K562 (cell line): Measurements from ENCODE around the gene POLR3H. TPM values are rescaled to one million over a fixed set of nuclear protein-coding genes. Genes with fewer than 3 reads are reported as not detected.
A peak's percentile ranks its signal among the peaks of the same experiment; 100 is the strongest.

Experiments used
- ATAC-seq: fragments of 200-7000 bp; cut with Tn5 transposase; 3 replicates; pipeline ENCODE4 v1.9.1; 2020; ENCODE audit warnings: moderate library complexity
- BruUV-seq: library from RNA; stranded (reverse); fragments of 400-500 nt; replicated peaks from 2 replicates; lab custom pipeline; 2021; lab: Mats Ljungman, UMichigan
- CTCF ChIA-PET: fragments of 300-600 bp; formaldehyde crosslinking; extraction: SDS; loops from one replicate; lab custom pipeline; 2021; ENCODE audit warnings: low intra/inter-chr PET ratio; lab: Yijun Ruan, JAX
- POLR2A ChIA-PET: fragments of 300-600, 350-650 bp; sonication (Branson Sonifier 250); formaldehyde crosslinking; extraction: SDS; loops from one replicate; lab custom pipeline; 2021; ENCODE audit warnings: antibody characterized with exemption, inconsistent platforms; lab: Yijun Ruan, JAX
- DNase-seq, 4 experiments: peaks; one replicate each; pipeline versions ENCODE4 v3.0.0 to v3.0.0-alpha.2; 2011 to 2018; ENCODE audit warnings: low spot score in 3 of 4, mixed read lengths in 3 of 4; ENCODE audit errors: extremely low read depth in 1 of 4
- FAIRE-seq: peaks from 2 replicates; lab custom pipeline; 2011; peaks lifted over from hg19 to GRCh38; lab: Jason Lieb, UNC
- H2AFZ ChIP-seq: 2 replicates; pipeline ENCODE4 v1.6.0; 2011; ENCODE audit warnings: low read depth, low read length, control low read depth, inconsistent platforms
- H3K27ac ChIP-seq: fragments of 200-600 bp; 3 replicates; pipeline ENCODE4 v1.8.0; 2011; ENCODE audit warnings: low read depth, mild to moderate bottlenecking, control low read depth, inconsistent platforms, low read length, moderate library complexity, mixed read lengths; ENCODE audit errors: extremely low read depth
- H3K27me3 ChIP-seq, 2 experiments: fragments of 300-600 bp in 1 of 2; 2 replicates in 1 of 2; 3 replicates in 1 of 2; pipeline versions ENCODE4 v1.6.0 to v1.8.0; 2011; ENCODE audit warnings: inconsistent platforms in 2 of 2, low read length in 2 of 2, mild to moderate bottlenecking in 1 of 2, mixed read lengths in 1 of 2, moderate library complexity in 1 of 2; ENCODE audit not compliant: control insufficient read depth in 2 of 2, insufficient read depth in 2 of 2
- H3K36me3 ChIP-seq: fragments of 300-600 bp; 3 replicates; pipeline ENCODE4 v1.8.0; 2011; ENCODE audit warnings: mild to moderate bottlenecking, low read length, inconsistent platforms; ENCODE audit not compliant: control insufficient read depth, insufficient read depth
- H3K4me1 ChIP-seq, 2 experiments: fragments of 200-600 bp in 1 of 2; replicated peaks in 1 of 2; 2 replicates in 1 of 2; 3 replicates in 1 of 2; pipeline versions ENCODE4 v1.5.1 to v1.8.0; 2011; ENCODE audit warnings: inconsistent platforms in 2 of 2, low read length in 2 of 2, mild to moderate bottlenecking in 1 of 2, mixed read lengths in 1 of 2, moderate library complexity in 1 of 2; ENCODE audit not compliant: control insufficient read depth in 2 of 2, insufficient read depth in 2 of 2
- H3K4me2 ChIP-seq: 2 replicates; pipeline ENCODE4 v1.6.1; 2011; ENCODE audit warnings: low read length, control low read depth, inconsistent platforms, mixed read lengths; ENCODE audit not compliant: insufficient read depth
- H3K4me3 ChIP-seq: fragments of 200-600 bp; sonication (generic), shearing (Covaris generic); 2 replicates; pipeline ENCODE4 v1.5.1; 2016; ENCODE audit warnings: control low read depth, inconsistent platforms
- H3K79me2 ChIP-seq: fragments of 200-600 bp; 3 replicates; pipeline ENCODE4 v1.8.0; 2011; ENCODE audit warnings: low read length, inconsistent platforms; ENCODE audit not compliant: control insufficient read depth, insufficient read depth
- H3K9ac ChIP-seq, 2 experiments: 2 replicates each; pipeline versions ENCODE4 v1.6.0 to v1.6.1; 2011; ENCODE audit warnings: low read depth in 2 of 2, low read length in 2 of 2, control low read depth in 1 of 2, inconsistent platforms in 1 of 2, mild to moderate bottlenecking in 1 of 2, mixed read lengths in 1 of 2; ENCODE audit not compliant: insufficient read depth in 1 of 2
- H3K9me1 ChIP-seq: one replicate; pipeline ENCODE4 v1.6.0; 2011; ENCODE audit warnings: inconsistent platforms, mild to moderate bottlenecking, low read length, moderate library complexity; ENCODE audit not compliant: control insufficient read depth, insufficient read depth
- H3K9me3 ChIP-seq: replicated peaks from 2 replicates; pipeline ENCODE4 v1.5.1; 2011; ENCODE audit warnings: low read depth, low read length, inconsistent platforms; ENCODE audit not compliant: control insufficient read depth, insufficient read depth
- H4K20me1 ChIP-seq: replicated peaks from 2 replicates; pipeline ENCODE4 v1.6.1; 2011; ENCODE audit warnings: low read length, inconsistent platforms, mixed read lengths; ENCODE audit not compliant: control insufficient read depth, insufficient read depth
- CBFB ChIP-seq: sonication (generic); formaldehyde crosslinking; IDR thresholded peaks from 2 replicates; pipeline ENCODE4 v1.4.0; 2020; ENCODE audit warnings: mild to moderate bottlenecking, missing genetic modification reagents
- FOS ChIP-seq: IDR thresholded peaks from 3 replicates; pipeline ENCODE4 v1.6.1; 2011; ENCODE audit not compliant: insufficient read length; ENCODE audit errors: extremely low read depth
- FOXK1 ChIP-seq: sonication (generic); formaldehyde crosslinking; IDR thresholded peaks from 2 replicates; pipeline ENCODE4 v1.8.0; 2022; ENCODE audit warnings: missing genetic modification reagents, mild to moderate bottlenecking, borderline replicate concordance
- LEF1 ChIP-seq: fragments of 450-650 bp; IDR thresholded peaks from 2 replicates; pipeline ENCODE4 v1.6.1; 2016; ENCODE audit warnings: mild to moderate bottlenecking
- MYC ChIP-seq, 2 experiments: fragments of 250-450 bp in 1 of 2; sonication (Bioruptor Pico) in 1 of 2; IDR thresholded peaks; 2 replicates each; pipeline versions ENCODE4 v1.5.1 to v1.6.1; 2012 to 2021; ENCODE audit warnings: low read depth in 2 of 2, borderline replicate concordance in 1 of 2, improper control_type of control experiment in 1 of 2, low read length in 1 of 2, mild to moderate bottlenecking in 1 of 2, moderate library complexity in 1 of 2
- REST ChIP-seq, 2 experiments: fragments of 450-650 bp; formaldehyde crosslinking in 1 of 2; IDR thresholded peaks; 2 replicates each; pipeline versions ENCODE4 v1.4.0 to v1.6.1; 2014 to 2020; ENCODE audit warnings: mild to moderate bottlenecking in 2 of 2, borderline replicate concordance in 1 of 2, low read depth in 1 of 2
- TEAD2 ChIP-seq: fragments of 450-650 bp; IDR thresholded peaks from 2 replicates; pipeline ENCODE4 v1.6.1; 2016; ENCODE audit warnings: missing genetic modification characterization, control low read depth, missing compliant biosample characterization
- ZFP30 ChIP-seq: fragments of 250-450 bp; sonication (Bioruptor Pico); IDR thresholded peaks from 2 replicates; pipeline ENCODE4 v1.8.0; 2022; ENCODE audit warnings: moderate library complexity, mild to moderate bottlenecking, inconsistent platforms, borderline replicate concordance
- ZNF57 ChIP-seq: fragments of 450-650 bp; formaldehyde crosslinking; IDR thresholded peaks from 2 replicates; pipeline ENCODE4 v1.4.0; 2020; ENCODE audit warnings: mild to moderate bottlenecking, moderate library complexity
- ZNF766 ChIP-seq: fragments of 200-800 bp; sonication (Bioruptor generic); conservative IDR thresholded peaks from 2 replicates; pipeline ENCODE4 v1.6.1; 2016; ENCODE audit warnings: missing genetic modification characterization, missing compliant biosample characterization
- WGBS: fragments of 100-300 bp; shearing (Covaris generic); methylation state at CpG from one replicate; pipeline ENCODE4 v1.1.6; 2016; ENCODE audit warnings: low coverage, mixed read lengths; ENCODE audit not compliant: insufficient coverage; ENCODE audit errors: missing lambda C conversion rate; 5-methylcytosine and 5-hydroxymethylcytosine counted together
- in situ Hi-C: fragments of 300-500 bp; cut with MboI; formaldehyde crosslinking; loops from 4 replicates; pipeline ENCODE4 v1.15.0; 2018; ENCODE audit warnings: inconsistent platforms, mixed read lengths
- intact Hi-C: fragments of 100-400 bp; cut with micrococcal nuclease; formaldehyde crosslinking; loops from 2 replicates; pipeline ENCODE4 v1.14.2; 2022
- polyA plus RNA-seq, 8 experiments: library from polyadenylated mRNA; depleted of rRNA in 4 of 8; stranded (reverse) in 5 of 8; unstranded in 3 of 8; fragments of >200 nt; fragmentation: Nextera tagmentation in 2 of 8; fragmentation: Illumina TruSeq in 1 of 8; extraction: Ambion mirVana in 2 of 8; extraction: Trizol in 1 of 8; gene quantifications; 2 replicates each; pipeline versions ENCODE4 v1.2.1 to v1.2.3, GENCODE V29; 2011 to 2014; ENCODE audit warnings: inconsistent platforms in 1 of 8, missing spikeins in 1 of 8
- total RNA-seq, 7 experiments: library from RNA; depleted of rRNA in 6 of 7; stranded (reverse); fragments of >200 nt in 6 of 7; fragmentation: Illumina TruSeq in 2 of 7; extraction: Trizol in 2 of 7; gene quantifications; 2 replicates each; pipeline versions ENCODE4 v1.2.1 to v1.2.3, GENCODE V29; 2011 to 2021; ENCODE audit warnings: low replicate concordance in 1 of 7

POLR3H gene
- total and polyA plus RNA-seq, 9 of the 15 experiments (the other 6 are each of a cell fraction or from before 2014, with no cell fraction given) = 5.3 to 48.4 (median 22.2) TPM

GRCh38 chr22:41524809-41525449 is 19.3 kb downstream of the POLR3H start:
- H3K79me2 ChIP-seq = no peaks in the 10 kb centered on the region; the same call in 2 of the 3 replicates
- no peak overlapping the region for H3K4me2 ChIP-seq
- peak overlapping the region in 1 of 2 experiments; percentile 61; a peak in 2 of 4 replicates for H3K9ac ChIP-seq
- H3K4me1 ChIP-seq = peaks cover 24 to 56% of the 10 kb centered on the region in 2 experiments
- no peak for ATAC-seq
- H3K27ac ChIP-seq = peak overlapping the region; percentile 84; the same call in 2 of the 3 replicates
- POLR2A ChIA-PET = interaction anchor here (0.7 to 1.1 kb wide), 3 partner anchors 56 to 123 kb away, joined by 3 to 5 read pairs (median 3); partner anchors contain the start of genes ACO2 and PHF5A
- CTCF ChIA-PET = no interaction called here
- no peak overlapping the region for H2AFZ ChIP-seq
- no TSS peak for BruUV-seq
- in situ Hi-C loops = loop anchor here (5.0 kb wide), 1 partner anchor 123 kb away; no protein-coding TSS in a partner anchor
- H3K36me3 ChIP-seq = peaks cover 84% of the 10 kb centered on the region
- peak; percentile 54 for FAIRE-seq
- no peaks in the 10 kb centered on the region for H3K9me3 ChIP-seq
- H3K9me1 ChIP-seq = no peaks in the 10 kb centered on the region
- DNase-seq = no peak
- no peak overlapping the region for H3K4me3 ChIP-seq
- H4K20me1 ChIP-seq = no peaks in the 10 kb centered on the region; the same call in 1 of the 2 replicates
- WGBS = 90% methylated on average over 16 of the region's 17 CpGs
- intact Hi-C loops = no loop called here
- H3K27me3 ChIP-seq = no peaks in the 10 kb centered on the region
- TF ChIP-seq FOXK1 (CRISPR knock-in tag) (no peak), ZNF766 (no peak), LEF1 (no peak), CBFB (CRISPR knock-in tag) (no peak), ZNF57 (CRISPR knock-in tag) (no peak), ZFP30 (CRISPR knock-in tag) (no peak), TEAD2 (no peak), FOS (no peak), MYC (IDR thresholded peaks at IDR 0.05; ENCODE audit: low read depth, low read length) (no peak), MYC (CRISPR knock-in tag; IDR thresholded peaks at IDR 0.05; ENCODE audit: borderline replicate concordance, low read depth) (no peak), REST (IDR thresholded peaks at IDR 0.05; ENCODE audit: borderline replicate concordance) (no peak), REST (CRISPR knock-in tag; IDR thresholded peaks at IDR 0.05; ENCODE audit: low read depth) (no peak)
